Muscle layer of colon (tissue), 2 donors: ENCODE data around the gene EIF5A.

ENCODE experiments used
- H3K27ac ChIP-seq: one replicate; pipeline ENCODE4 v1.7.0; 2013; ENCODE audit warnings: low read depth, mild to moderate bottlenecking, low read length, moderate library complexity
- H3K27me3 ChIP-seq, 2 donors: one replicate each; pipeline ENCODE4 v1.7.0; 2013; ENCODE audit warnings: low read length in 2 of 2, mild to moderate bottlenecking in 2 of 2; ENCODE audit not compliant: insufficient read depth in 2 of 2, control insufficient read depth in 1 of 2
- H3K36me3 ChIP-seq: one replicate; pipeline ENCODE4 v1.7.0; 2013; ENCODE audit warnings: mild to moderate bottlenecking, low read length; ENCODE audit not compliant: insufficient read depth
- H3K4me1 ChIP-seq: one replicate; pipeline ENCODE4 v1.7.0; 2013; ENCODE audit warnings: mild to moderate bottlenecking, low read length; ENCODE audit not compliant: insufficient read depth
- H3K4me3 ChIP-seq, 2 donors: one replicate each; pipeline ENCODE4 v1.7.0; 2013; ENCODE audit warnings: low read length in 2 of 2, low read depth in 1 of 2, mild to moderate bottlenecking in 1 of 2, moderate library complexity in 1 of 2
- H3K9ac ChIP-seq: one replicate; pipeline ENCODE4 v1.7.0; 2013; ENCODE audit warnings: low read length
- H3K9me3 ChIP-seq: one replicate; pipeline ENCODE4 v1.7.0; 2013; ENCODE audit warnings: mild to moderate bottlenecking, low read length
- donor health status: abdominal sarcoma.
- donor health status: Adenocarcinoma of cecum.

The EIF5A gene

GRCh38 chr17:7318121-7318860 is 10.9 kb downstream of the EIF5A start:
- Histone ChIP-seq H3K4me1 (peaks cover 19% of the 10 kb centered on the region), H3K9me3 (no peaks in the 10 kb centered on the region), H3K36me3 (peaks cover 68% of the 10 kb centered on the region), H3K9ac (no peak overlapping the region), H3K27ac (no peak overlapping the region), H3K27me3 (no peaks in the 10 kb centered on the region), H3K4me3 (no peak overlapping the region)

GRCh38 chr17:7321466-7321865 is 14.0 kb downstream of the EIF5A start:
- H3K27ac ChIP-seq: no peak overlapping the region
- no peaks in the 10 kb centered on the region for H3K9me3 ChIP-seq
- H3K9ac ChIP-seq: no peak overlapping the region
- H3K4me3 ChIP-seq: no peak overlapping the region
- H3K36me3 ChIP-seq: peaks cover 78% of the 10 kb centered on the region
- H3K27me3 ChIP-seq: no peaks in the 10 kb centered on the region
- no peaks in the 10 kb centered on the region for H3K4me1 ChIP-seq

DNA sequence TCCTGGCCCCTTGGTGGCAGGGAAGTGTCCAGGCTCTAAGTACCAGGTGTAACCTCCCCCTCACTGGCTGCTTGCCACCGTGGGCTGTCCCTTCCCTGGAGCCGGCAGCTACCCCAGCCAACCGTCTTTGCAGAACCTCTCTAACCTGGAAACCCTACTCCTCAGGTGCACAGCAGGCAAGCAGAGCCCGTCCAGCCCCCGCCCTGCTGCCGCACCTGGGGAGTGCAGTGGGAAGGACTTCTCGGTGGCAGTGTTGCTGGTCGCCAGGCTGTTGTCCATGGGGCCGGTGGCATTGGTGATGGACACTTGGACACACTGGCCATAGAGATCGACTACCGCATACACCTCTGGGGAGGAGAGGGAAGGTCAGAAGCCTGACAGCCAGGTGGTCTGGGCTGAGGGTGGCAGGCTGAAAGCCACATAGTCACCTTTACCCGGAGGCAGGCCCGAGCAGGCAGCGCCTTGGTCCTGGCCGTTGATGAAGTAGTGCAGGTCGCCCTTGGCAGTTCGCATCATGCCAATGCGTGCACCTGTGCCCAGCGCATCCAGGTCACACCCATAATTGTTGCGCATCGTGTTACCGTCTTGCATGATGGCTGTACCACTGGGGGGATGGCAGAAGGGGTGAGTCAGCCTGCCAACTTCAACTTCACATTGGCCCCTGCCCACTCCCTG is 15.2 kb downstream of the EIF5A start:
- Histone ChIP-seq H3K9ac (no peak overlapping the region), H3K9me3 (no peaks in the 10 kb centered on the region), H3K4me3 (no peak overlapping the region), H3K27me3 (no peaks in the 10 kb centered on the region), H3K4me1 (peaks cover under 1% of the 10 kb centered on the region), H3K27ac (no peak overlapping the region), H3K36me3 (peaks cover 75% of the 10 kb centered on the region)

DNA sequence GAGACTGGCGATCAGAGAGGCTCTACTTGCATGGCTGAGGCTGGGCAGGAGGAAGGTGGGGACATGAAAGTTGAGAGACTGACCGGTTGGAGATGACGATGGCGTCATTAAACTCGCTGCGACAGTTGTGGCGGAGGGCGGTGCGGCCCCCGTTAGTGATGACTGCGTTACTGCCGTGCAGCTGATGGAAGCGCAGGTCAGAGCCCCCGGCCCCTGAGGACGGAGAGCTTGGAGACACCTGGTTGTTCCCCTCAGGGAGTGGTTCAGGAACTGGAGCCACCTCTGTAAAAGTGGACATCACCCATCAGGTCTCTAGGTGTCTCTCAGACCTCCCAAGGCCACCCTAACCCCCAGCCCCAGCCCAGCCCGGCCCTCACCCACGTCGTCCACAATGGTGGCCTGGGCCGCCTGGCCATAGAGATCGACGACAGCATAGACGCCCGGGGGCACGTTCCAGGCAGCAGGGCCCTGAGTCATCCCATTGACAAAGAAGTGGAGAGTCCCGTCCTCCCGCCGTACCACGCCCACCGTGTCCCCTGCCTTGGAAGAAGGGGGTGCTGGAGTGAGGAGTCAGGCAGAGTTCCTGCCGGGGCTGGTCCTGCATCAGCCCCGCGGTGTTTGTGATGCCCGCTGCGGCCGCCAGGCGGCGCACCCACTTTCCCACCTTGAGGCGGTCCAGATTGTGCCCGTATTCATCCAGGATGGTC is 16.5 kb downstream of the EIF5A start:
- Histone ChIP-seq H3K4me3 (no peak overlapping the region), H3K4me1 (peaks cover 12% of the 10 kb centered on the region), H3K27ac (no peak overlapping the region), H3K9me3 (no peaks in the 10 kb centered on the region), H3K36me3 (peaks cover 63% of the 10 kb centered on the region), H3K27me3 (no peaks in the 10 kb centered on the region), H3K9ac (no peak overlapping the region)

DNA sequence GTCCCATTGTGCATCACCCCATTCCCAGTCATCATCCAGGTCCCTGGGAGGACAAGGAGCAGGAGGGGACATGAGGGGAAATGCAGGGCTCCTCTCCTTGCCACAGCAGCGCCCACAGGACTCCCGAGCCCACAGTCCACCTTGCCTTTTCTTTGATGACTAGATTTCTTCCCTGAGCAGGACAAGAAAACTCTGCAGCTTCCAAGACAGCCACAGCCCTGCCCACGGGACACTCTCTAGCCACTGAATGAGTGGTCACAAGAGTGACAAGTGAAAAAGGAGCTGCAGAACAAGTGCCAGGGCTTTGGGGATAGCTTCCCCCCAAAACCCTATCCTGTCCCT is 17.0 kb downstream of the EIF5A start:
- no peak overlapping the region for H3K4me3 ChIP-seq
- H3K9me3 ChIP-seq: no peaks in the 10 kb centered on the region
- peaks cover 12% of the 10 kb centered on the region for H3K4me1 ChIP-seq
- no peaks in the 10 kb centered on the region for H3K27me3 ChIP-seq
- H3K27ac ChIP-seq: no peak overlapping the region
- H3K9ac ChIP-seq: no peak overlapping the region
- H3K36me3 ChIP-seq: peaks cover 60% of the 10 kb centered on the region

GRCh38 chr17:7325031-7325528 is 17.7 kb downstream of the EIF5A start:
- no peaks in the 10 kb centered on the region for H3K27me3 ChIP-seq

GRCh38 chr17:7326186-7326585 is 18.8 kb downstream of the EIF5A start:
- H3K27me3 ChIP-seq: no peaks in the 10 kb centered on the region
- H3K4me1 ChIP-seq: peaks cover 21% of the 10 kb centered on the region
- peaks cover 51% of the 10 kb centered on the region for H3K36me3 ChIP-seq
- no peak overlapping the region for H3K27ac ChIP-seq
- H3K9ac ChIP-seq: no peak overlapping the region
- no peaks in the 10 kb centered on the region for H3K9me3 ChIP-seq
- no peak overlapping the region for H3K4me3 ChIP-seq

More at GRCh38 chr17:7325031-7325528, 17.7 kb downstream of the EIF5A start:
- Histone ChIP-seq H3K36me3 (peaks cover 60% of the 10 kb centered on the region), H3K9me3 (no peaks in the 10 kb centered on the region), H3K9ac (no peak overlapping the region), H3K4me1 (peaks cover 12% of the 10 kb centered on the region), H3K4me3 (no peak overlapping the region), H3K27ac (no peak overlapping the region)

GRCh38 chr17:7327056-7327455 is 19.6 kb downstream of the EIF5A start:
- Histone ChIP-seq H3K9ac (no peak overlapping the region), H3K27ac (no peak overlapping the region), H3K36me3 (peaks cover 42% of the 10 kb centered on the region), H3K27me3 (no peaks in the 10 kb centered on the region), H3K4me3 (no peak overlapping the region), H3K4me1 (peaks cover 21% of the 10 kb centered on the region), H3K9me3 (no peaks in the 10 kb centered on the region)

DNA sequence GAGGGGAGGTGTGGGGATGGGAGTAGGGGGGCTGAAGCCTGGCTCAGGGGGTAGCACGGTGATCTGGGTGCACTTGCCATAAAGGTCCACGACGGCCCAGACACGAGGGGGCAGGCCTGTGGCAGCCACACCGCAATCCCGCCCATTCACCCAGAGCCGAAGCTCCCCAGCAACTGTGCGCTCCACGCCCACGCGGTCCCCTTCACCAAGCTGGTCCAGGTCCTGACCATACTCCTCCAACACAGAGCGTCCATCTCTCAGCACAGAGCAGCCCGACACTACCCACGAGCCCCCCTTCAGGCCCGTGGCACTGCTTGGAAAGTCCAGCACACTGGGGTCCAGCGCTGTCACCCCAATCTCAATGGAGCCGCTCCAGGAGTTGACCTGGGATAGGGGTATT is 20.1 kb downstream of the EIF5A start:
- Histone ChIP-seq H3K4me1 (peaks cover 21% of the 10 kb centered on the region), H3K4me3 (no peak overlapping the region), H3K27me3 (no peaks in the 10 kb centered on the region), H3K36me3 (peaks cover 38% of the 10 kb centered on the region), H3K9ac (no peak overlapping the region), H3K9me3 (no peaks in the 10 kb centered on the region), H3K27ac (no peak overlapping the region)

DNA sequence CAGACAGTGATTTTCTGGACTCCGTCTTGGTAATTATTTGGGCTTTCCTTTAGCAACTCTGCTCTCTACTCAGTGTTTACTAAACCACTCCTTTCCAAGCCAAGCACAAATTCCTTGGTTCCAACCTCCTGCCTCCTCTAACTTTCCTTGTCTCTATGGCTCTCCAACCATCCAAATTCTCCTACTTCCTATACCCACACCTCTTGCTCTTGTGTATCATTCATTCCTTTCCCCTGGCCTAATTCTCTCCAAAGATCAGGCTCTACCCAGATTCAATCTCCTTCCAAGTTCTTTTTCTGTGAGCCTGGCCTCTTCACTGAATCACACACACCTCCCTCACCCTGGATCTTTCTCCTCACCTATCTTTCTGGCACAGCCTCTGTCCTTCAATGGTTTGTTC is 20.6 kb downstream of the EIF5A start:
- Histone ChIP-seq H3K36me3 (peaks cover 33% of the 10 kb centered on the region), H3K27me3 (no peaks in the 10 kb centered on the region), H3K4me3 (peak overlapping the region in 1 of 2 donors; percentile 98), H3K9me3 (no peaks in the 10 kb centered on the region), H3K4me1 (peaks cover 21% of the 10 kb centered on the region), H3K9ac (peak overlapping the region; percentile 90), H3K27ac (peak overlapping the region; percentile 98)

DNA sequence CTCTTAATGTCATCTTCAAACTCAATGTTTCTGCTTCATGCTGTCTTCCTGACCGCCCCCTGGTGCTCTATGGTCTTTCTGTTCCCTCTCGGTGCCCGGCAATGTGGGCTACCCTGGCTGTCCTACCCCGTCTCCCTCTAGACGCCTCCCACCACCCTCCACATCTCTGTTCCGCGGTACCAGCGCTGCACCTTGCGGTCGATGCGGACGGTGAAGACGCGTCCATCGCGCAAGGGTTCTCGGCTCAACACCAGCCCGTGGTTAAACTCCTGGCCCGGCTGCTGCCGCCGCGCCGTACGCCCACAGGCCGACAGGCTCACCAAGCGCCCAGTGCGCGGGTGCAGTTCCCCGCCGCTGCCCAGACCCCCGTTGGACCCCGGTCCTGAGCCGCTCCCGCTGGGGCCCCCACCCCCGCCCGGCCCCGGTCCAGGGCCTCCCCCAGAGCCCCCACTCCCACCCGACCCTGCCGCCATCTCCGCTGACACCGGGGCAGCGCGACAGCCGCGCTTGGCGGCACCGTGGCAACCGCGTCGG is 21.5 kb downstream of the EIF5A start, which contains the start of gene NEURL4:
NEURL4 (minus strand) TSS at position 496 of the 534 bp plus-strand sequence; CDS start at position 473, 23 bp downstream.
- Histone ChIP-seq H3K9ac (peak within 1 kb of the TSS; percentile 91), H3K27ac (peak within 1 kb of the TSS; percentile 98), H3K27me3 (no peaks in the 10 kb centered on the region), H3K4me3 (peak within 1 kb of the TSS; percentile 68 to 98), H3K4me1 (peaks cover 21% of the 10 kb centered on the region), H3K36me3 (peaks cover 24% of the 10 kb centered on the region), H3K9me3 (no peaks in the 10 kb centered on the region)
